Karpas-422 (cell line): ENCODE data around the gene ARHGEF6. TPM values are rescaled to one million over a fixed set of nuclear protein-coding genes. Genes with fewer than 3 reads are reported as not detected.
"Not testable (repeated sequence)": the region's sequence is repeated elsewhere in the genome, so short reads cannot be mapped to it uniquely, and the experiment has no call there.

Source experiments
- DNase-seq: peaks from one replicate; pipeline ENCODE4 v3.0.0-alpha.2; 2015
- H2AFZ ChIP-seq: fragments of 200-600 bp; sonication (generic); 2 replicates; pipeline ENCODE4 v1.6.1; 2014; ENCODE audit warnings: antibody characterized with exemption, low read length, mixed read lengths
- H3K27ac ChIP-seq: fragments of 200-600 bp; sonication (generic); 2 replicates; pipeline ENCODE4 v1.5.1; 2014; ENCODE audit warnings: mild to moderate bottlenecking, low read length, moderate library complexity
- H3K27me3 ChIP-seq: fragments of 200-600 bp; sonication (generic); 2 replicates; pipeline ENCODE4 v1.6.1; 2014; ENCODE audit warnings: low read length, mixed read lengths
- H3K36me3 ChIP-seq: fragments of 200-600 bp; sonication (generic); 2 replicates; pipeline ENCODE4 v1.6.1; 2014; ENCODE audit warnings: low read length, mixed read lengths; ENCODE audit not compliant: insufficient read depth
- H3K4me1 ChIP-seq: fragments of 200-600 bp; sonication (generic); 2 replicates; pipeline ENCODE4 v1.6.1; 2014; ENCODE audit warnings: mild to moderate bottlenecking, low read length, mixed read lengths
- H3K4me2 ChIP-seq: fragments of 200-600 bp; sonication (generic); 2 replicates; pipeline ENCODE4 v1.6.1; 2014; ENCODE audit warnings: low read length, low read depth, mild to moderate bottlenecking; ENCODE audit not compliant: poor library complexity, severe bottlenecking
- H3K4me3 ChIP-seq: fragments of 200-600 bp; sonication (generic); 2 replicates; pipeline ENCODE4 v1.5.1; 2014; ENCODE audit warnings: mild to moderate bottlenecking, antibody characterized with exemption, low read length, mixed read lengths
- H3K79me2 ChIP-seq: fragments of 200-600 bp; sonication (generic); 2 replicates; pipeline ENCODE4 v1.6.1; 2014; ENCODE audit warnings: mild to moderate bottlenecking, low read length, mixed read lengths
- H3K9ac ChIP-seq: fragments of 200-600 bp; sonication (generic); 2 replicates; pipeline ENCODE4 v1.6.0; 2014; ENCODE audit warnings: low read length
- H3K9me2 ChIP-seq: fragments of 200-600 bp; sonication (generic), shearing (Covaris generic); replicated peaks from 2 replicates; pipeline ENCODE4 v1.6.0; 2014; ENCODE audit warnings: mild to moderate bottlenecking, low read length, moderate library complexity; ENCODE audit not compliant: insufficient read depth
- H3K9me3 ChIP-seq: fragments of 300-700, 200-600 bp; sonication (generic); 2 replicates; pipeline ENCODE4 v1.6.1; 2014; ENCODE audit warnings: low read length, mixed read lengths
- H4K20me1 ChIP-seq: fragments of 200-600 bp; sonication (generic); 2 replicates; pipeline ENCODE4 v1.6.1; 2014; ENCODE audit warnings: mild to moderate bottlenecking, antibody characterized with exemption, low read length, low read depth; ENCODE audit not compliant: insufficient read depth
- total RNA-seq: library from RNA; depleted of rRNA; stranded (reverse); fragments of >200 nt; shearing (Covaris generic); gene quantifications from 2 replicates; pipeline ENCODE4 v1.2.3, GENCODE V29; 2014; ENCODE audit warnings: low replicate concordance

The ARHGEF6 gene
- total RNA-seq, 1 experiment from 2014 or later, result 2.6 TPM

- Histone ChIP-seq H3K9me3 (no peaks in the 10 kb centered on the region; the same call in 1 of the 2 replicates), H2AFZ (no peak overlapping the region), H3K27ac (no peak overlapping the region), H3K9me2 (no peaks in the 10 kb centered on the region), H3K36me3 (no peaks in the 10 kb centered on the region), H3K4me2 (no peak overlapping the region), H3K9ac (no peak overlapping the region), H3K79me2 (no peaks in the 10 kb centered on the region), H3K4me3 (no peak overlapping the region), H3K4me1 (no peaks in the 10 kb centered on the region), H3K27me3 (no peaks in the 10 kb centered on the region), H4K20me1 (no peaks in the 10 kb centered on the region)
- DNase-seq, result no peak
Measured at GRCh38 chrX:136797787-136798186, 17.1 kb upstream of the ARHGEF6 start.

GRCh38 chrX:136795132-136795531, 14.4 kb upstream of the ARHGEF6 start:
- H3K9me3 ChIP-seq, H3K4me2 ChIP-seq, DNase-seq, H3K4me3 ChIP-seq, H3K9ac ChIP-seq, H3K27ac ChIP-seq, H3K27me3 ChIP-seq, H4K20me1 ChIP-seq, H3K4me1 ChIP-seq, H3K79me2 ChIP-seq, H2AFZ ChIP-seq, H3K36me3 ChIP-seq, H3K9me2 ChIP-seq: not testable (repeated sequence)

- not testable (repeated sequence) for H3K36me3 ChIP-seq, DNase-seq, H3K9me2 ChIP-seq
Measured at GRCh38 chrX:136794660-136795059, 13.9 kb upstream of the ARHGEF6 start.

GRCh38 chrX:136794080-136794479, 13.3 kb upstream of the ARHGEF6 start:
- no peaks in the 10 kb centered on the region for H4K20me1 ChIP-seq
- H3K4me1 ChIP-seq, result no peaks in the 10 kb centered on the region
- H3K27ac ChIP-seq, result no peak overlapping the region
- H2AFZ ChIP-seq, result no peak overlapping the region
- no peak overlapping the region for H3K4me2 ChIP-seq
- no peak for DNase-seq
- H3K9me2 ChIP-seq, result no peaks in the 10 kb centered on the region
- H3K9me3 ChIP-seq, result no peaks in the 10 kb centered on the region; the same call in 1 of the 2 replicates
- H3K36me3 ChIP-seq, result no peaks in the 10 kb centered on the region
- H3K79me2 ChIP-seq, result no peaks in the 10 kb centered on the region
- H3K27me3 ChIP-seq, result no peaks in the 10 kb centered on the region
- H3K4me3 ChIP-seq, result no peak overlapping the region
- H3K9ac ChIP-seq, result no peak overlapping the region

More at GRCh38 chrX:136794660-136795059, 13.9 kb upstream of the ARHGEF6 start:
- H2AFZ ChIP-seq, H3K4me2 ChIP-seq, H4K20me1 ChIP-seq, H3K9ac ChIP-seq, H3K79me2 ChIP-seq, H3K4me1 ChIP-seq, H3K27ac ChIP-seq, H3K4me3 ChIP-seq, H3K9me3 ChIP-seq, H3K27me3 ChIP-seq: not testable (repeated sequence)

GRCh38 chrX:136789856-136790255, 9.1 kb upstream of the ARHGEF6 start:
- Histone ChIP-seq H3K27me3 (no peaks in the 10 kb centered on the region), H3K27ac (no peak overlapping the region), H3K4me1 (no peaks in the 10 kb centered on the region), H3K9me2 (no peaks in the 10 kb centered on the region), H2AFZ (no peak overlapping the region), H3K9me3 (no peaks in the 10 kb centered on the region; the same call in 1 of the 2 replicates), H3K79me2 (no peaks in the 10 kb centered on the region), H3K4me2 (no peak overlapping the region), H4K20me1 (no peaks in the 10 kb centered on the region), H3K9ac (no peak overlapping the region), H3K36me3 (no peaks in the 10 kb centered on the region), H3K4me3 (no peak overlapping the region)
- DNase-seq, result no peak

GRCh38 chrX:136784231-136784630, 3.5 kb upstream of the ARHGEF6 start:
- H3K9me2 ChIP-seq, result no peaks in the 10 kb centered on the region
- H3K4me2 ChIP-seq, result no peak overlapping the region
- no peak overlapping the region for H3K9ac ChIP-seq
- no peaks in the 10 kb centered on the region for H4K20me1 ChIP-seq
- H3K9me3 ChIP-seq, result no peaks in the 10 kb centered on the region
- no peak overlapping the region for H3K27ac ChIP-seq
- H3K36me3 ChIP-seq, result no peaks in the 10 kb centered on the region
- no peak for DNase-seq
- no peaks in the 10 kb centered on the region for H3K79me2 ChIP-seq
- no peak overlapping the region for H2AFZ ChIP-seq
- no peak overlapping the region for H3K4me3 ChIP-seq
- H3K4me1 ChIP-seq, result peaks cover 3% of the 10 kb centered on the region; the same call in 1 of the 2 replicates
- H3K27me3 ChIP-seq, result no peaks in the 10 kb centered on the region

GRCh38 chrX:136783159-136783558, 2.4 kb upstream of the ARHGEF6 start:
- Histone ChIP-seq H3K4me3 (no peak overlapping the region), H3K9me2 (no peaks in the 10 kb centered on the region), H3K4me2 (no peak overlapping the region), H3K27ac (no peak overlapping the region), H3K36me3 (no peaks in the 10 kb centered on the region), H2AFZ (no peak overlapping the region), H3K4me1 (peaks cover 3% of the 10 kb centered on the region; the same call in 1 of the 2 replicates), H4K20me1 (no peaks in the 10 kb centered on the region), H3K9me3 (no peaks in the 10 kb centered on the region), H3K9ac (no peak overlapping the region), H3K79me2 (no peaks in the 10 kb centered on the region), H3K27me3 (no peaks in the 10 kb centered on the region)
- DNase-seq, result no peak

GRCh38 chrX:136781180-136781797, 557 bp upstream of the ARHGEF6 start:
- Histone ChIP-seq H3K9me3 (no peaks in the 10 kb centered on the region), H2AFZ (0 out of 2 replicates have a peak overlapping the region, but pooled peaks have one; percentile 80), H3K4me2 (peak overlapping the region; percentile 44), H3K4me3 (peak overlapping the region; percentile 16; the same call in 1 of the 2 replicates), H4K20me1 (no peaks in the 10 kb centered on the region), H3K4me1 (peaks cover 3% of the 10 kb centered on the region; the same call in 1 of the 2 replicates), H3K36me3 (no peaks in the 10 kb centered on the region), H3K9me2 (no peaks in the 10 kb centered on the region), H3K27me3 (no peaks in the 10 kb centered on the region), H3K9ac (no peak overlapping the region), H3K27ac (no peak overlapping the region), H3K79me2 (no peaks in the 10 kb centered on the region)
- DNase-seq, result no peak
